ENCODE data around the gene SLC39A7. TPM values are rescaled to one million over a fixed set of nuclear protein-coding genes. Genes with fewer than 3 reads are reported as not detected.
A peak's percentile ranks its signal among the peaks of the same experiment; 100 is the strongest.

Gene SLC39A7
- total and polyA plus RNA-seq, 2 of the 4 experiments (the other 2 are of a cell fraction), result 135 to 208 TPM

DNA sequence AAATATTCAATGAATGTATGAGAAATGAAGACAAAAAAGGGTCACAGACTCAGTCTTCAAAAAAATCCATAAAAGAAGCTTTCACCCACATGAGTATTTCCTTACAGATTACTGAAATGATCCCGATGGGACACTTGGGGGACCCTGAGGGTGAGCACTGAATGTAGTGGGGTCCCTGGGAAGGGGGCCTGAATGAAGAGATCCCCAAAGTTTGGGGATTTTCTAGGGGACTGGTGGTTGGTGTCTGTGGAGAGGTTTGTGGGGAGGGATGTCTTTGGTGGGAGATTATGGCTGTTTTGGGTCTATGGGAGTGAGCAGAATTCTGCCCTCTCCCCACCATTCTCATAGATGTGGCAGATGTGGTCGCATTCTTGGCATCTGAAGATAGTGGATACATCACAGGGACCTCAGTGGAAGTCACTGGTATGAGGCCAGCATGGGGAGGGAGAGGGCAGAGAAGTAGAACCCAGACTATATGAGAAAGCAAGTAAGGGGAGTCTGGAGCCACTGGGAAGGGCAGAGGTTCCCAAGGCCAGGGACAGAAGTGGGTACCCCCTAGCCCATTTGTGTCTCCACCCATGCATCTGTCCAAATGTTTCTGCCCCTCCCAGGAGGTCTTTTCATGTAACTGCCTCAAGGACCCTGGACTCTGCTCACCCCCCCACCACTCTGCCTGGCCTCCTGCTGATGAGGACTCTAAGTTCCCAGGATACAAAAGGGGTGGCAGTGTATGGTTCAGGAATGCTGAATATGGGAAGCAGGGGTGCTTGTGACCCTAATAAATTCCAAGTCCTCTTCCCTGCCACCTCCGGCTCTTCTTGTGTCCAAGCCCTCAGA is 5.6 kb downstream of the SLC39A7 start:
- peak overlapping the region; percentile 94; the same call in 1 of the 2 replicates for H3K27ac ChIP-seq (ENCODE audit: insufficient read depth, low read length)
- no TSS peak for BruUV-seq (replicated peaks)

More for the DNA sequence above, 5.6 kb downstream of the SLC39A7 start:
- H4K20me1 ChIP-seq (ENCODE audit: insufficient read depth, low read length), result peaks cover 25% of the 10 kb centered on the region; the same call in 1 of the 2 replicates
- DNase-seq (no peak), ATAC-seq (ENCODE audit: low read depth) (no peak)
- H3K27me3 ChIP-seq (ENCODE audit: control insufficient read depth, insufficient read depth, low read length), result no peaks in the 10 kb centered on the region
- peak overlapping the region; percentile 11; the same call in 1 of the 3 replicates for H2BK15ac ChIP-seq (ENCODE audit: low read depth, low read length)
- intact Hi-C loops (cut with micrococcal nuclease) (no loop called here), in situ Hi-C loops (cut with MboI; ENCODE audit: low sequenced_read_pairs) (no loop called here), dilution Hi-C loops (cut with HindIII; ENCODE audit: low sequenced_read_pairs, unreplicated experiment) (no loop called here)
- no peak overlapping the region; the same call in 1 of the 2 replicates for H3K4me2 ChIP-seq (ENCODE audit: low read depth, low read length)
- H3K56ac ChIP-seq (ENCODE audit: extremely low read depth, insufficient read depth, low read length), result no peak overlapping the region
- H2AFZ ChIP-seq (replicated peaks; ENCODE audit: low read length, poor library complexity), result peak overlapping the region; percentile 72
- H2BK20ac ChIP-seq (ENCODE audit: low read depth, low read length), result peak overlapping the region; percentile 62
- H3K18ac ChIP-seq (ENCODE audit: low read depth, low read length), result no peak overlapping the region
- H3K4ac ChIP-seq (ENCODE audit: low read depth, low read length), result peak overlapping the region; percentile 76
- TF ChIP-seq POLR2A (IDR thresholded peaks at IDR 0.05; ENCODE audit: low read depth, low read length) (no peak), BHLHE40 (IDR thresholded peaks at IDR 0.05; ENCODE audit: low read depth, low read length) (no peak), MXI1 (IDR thresholded peaks at IDR 0.05; ENCODE audit: borderline replicate concordance, low read depth, low read length) (no peak), FOS (IDR thresholded peaks at IDR 0.05; ENCODE audit: low read depth, low read length) (no peak)
- TF ChIP-seq, protein P1, sequence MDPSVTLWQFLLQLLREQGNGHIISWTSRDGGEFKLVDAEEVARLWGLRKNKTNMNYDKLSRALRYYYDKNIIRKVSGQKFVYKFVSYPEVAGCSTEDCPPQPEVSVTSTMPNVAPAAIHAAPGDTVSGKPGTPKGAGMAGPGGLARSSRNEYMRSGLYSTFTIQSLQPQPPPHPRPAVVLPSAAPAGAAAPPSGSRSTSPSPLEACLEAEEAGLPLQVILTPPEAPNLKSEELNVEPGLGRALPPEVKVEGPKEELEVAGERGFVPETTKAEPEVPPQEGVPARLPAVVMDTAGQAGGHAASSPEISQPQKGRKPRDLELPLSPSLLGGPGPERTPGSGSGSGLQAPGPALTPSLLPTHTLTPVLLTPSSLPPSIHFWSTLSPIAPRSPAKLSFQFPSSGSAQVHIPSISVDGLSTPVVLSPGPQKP (IDR thresholded peaks at IDR 0.05; ENCODE audit: borderline replicate concordance, low read depth, low read length), result no peak
- ChIA-PET POLR2A (ENCODE audit: unreplicated experiment) (no interaction called here), CTCF (no interaction called here)
- no CpG with 5 or more reads among the region's 3 CpGs for WGBS, 2 experiments (ENCODE audit: extremely low coverage in 2 of 2, insufficient read length in 1 of 2)
- peak overlapping the region; percentile 59 for H2BK120ac ChIP-seq (ENCODE audit: low read depth, low read length)
- H2AK9ac ChIP-seq (replicated peaks; ENCODE audit: low read depth, low read length, poor library complexity), result peak overlapping the region; percentile 89
- peaks cover 21 to 82% of the 10 kb centered on the region in 2 experiments for H3K79me1 ChIP-seq (ENCODE audit: low read depth in 1 of 2, low read length in 2 of 2)
- H2AK5ac ChIP-seq (ENCODE audit: low read depth, low read length), result peak overlapping the region; percentile 36
- no peaks in the 10 kb centered on the region for H3K9me3 ChIP-seq (ENCODE audit: control insufficient read depth, insufficient read depth, low read length)
- H3K9ac ChIP-seq (ENCODE audit: low read depth, low read length), result no peak overlapping the region
- peaks cover 34% of the 10 kb centered on the region for H3K4me1 ChIP-seq (ENCODE audit: control insufficient read depth, insufficient read depth, low read length)
- peaks cover 38% of the 10 kb centered on the region for H3K9me1 ChIP-seq (ENCODE audit: insufficient read depth, low read length)
- peaks cover 40% of the 10 kb centered on the region for H3K36me3 ChIP-seq (ENCODE audit: control insufficient read depth, insufficient read depth, low read length)
- H3K4me3 ChIP-seq (ENCODE audit: insufficient read depth, low read depth, low read length), result no peak overlapping the region
- peak overlapping the region; percentile 37 for H4K91ac ChIP-seq (ENCODE audit: insufficient read depth, low read depth, low read length)
- peak overlapping the region; percentile 18 for H4K5ac ChIP-seq (ENCODE audit: low read depth, low read length)
- H4K8ac ChIP-seq (ENCODE audit: low read depth in 2 of 2, low read length in 2 of 2), result peak overlapping the region in 1 of 2 experiments; percentile 80; a peak in 2 of 4 replicates
- H2BK5ac ChIP-seq (ENCODE audit: low read depth, low read length, poor library complexity, severe bottlenecking), result peak overlapping the region; percentile 78
- H3K14ac ChIP-seq (replicated peaks; ENCODE audit: low read depth, low read length), result peak overlapping the region; percentile 44; the same call in 1 of the 2 replicates
- H3K23ac ChIP-seq (ENCODE audit: low read depth, low read length), result peak overlapping the region; percentile 81; the same call in 1 of the 2 replicates

All from IMR-90 (cell line).